Stimulated activated CD4-positive, alpha-beta T cell treated with anti-CD3 and anti-CD28 coated beads, TNF-alpha, amount 100 ng/mL, for 48 hours (primary cell): ENCODE data around the gene STXBP1.

Source experiments
- DNase-seq, 3 donors: peaks; one replicate each; pipeline ENCODE4 v3.0.0-alpha.2; 2020; ENCODE audit warnings: low read depth in 3 of 3

The STXBP1 gene

DNA sequence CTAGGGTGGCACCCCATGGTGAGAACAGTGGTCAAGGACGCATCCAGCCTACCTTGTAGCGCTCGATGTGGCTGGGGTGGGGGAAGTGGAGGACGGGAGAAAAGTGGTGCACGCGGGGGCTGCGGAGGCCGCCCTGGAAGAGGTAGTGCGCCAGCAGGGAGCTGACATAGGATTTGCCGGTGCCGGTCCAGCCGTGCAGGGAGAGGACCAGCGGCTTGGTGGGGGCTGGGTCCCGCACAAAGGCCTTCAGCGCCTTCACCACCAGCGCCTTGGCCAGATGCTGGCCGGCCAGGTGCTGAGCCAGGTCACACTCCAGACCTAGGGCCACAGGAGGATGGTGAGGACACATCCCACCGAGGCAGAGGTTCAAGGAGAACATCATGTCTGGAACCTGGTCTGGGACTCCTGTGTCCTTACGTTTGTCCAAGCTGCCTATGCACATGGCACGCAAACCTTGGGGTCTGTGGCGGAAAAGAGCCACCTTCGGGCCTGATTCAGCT lies 122.2 kb downstream of the STXBP1 start:
- DNase-seq = peak in 1 of 3 donors; percentile 80

DNA sequence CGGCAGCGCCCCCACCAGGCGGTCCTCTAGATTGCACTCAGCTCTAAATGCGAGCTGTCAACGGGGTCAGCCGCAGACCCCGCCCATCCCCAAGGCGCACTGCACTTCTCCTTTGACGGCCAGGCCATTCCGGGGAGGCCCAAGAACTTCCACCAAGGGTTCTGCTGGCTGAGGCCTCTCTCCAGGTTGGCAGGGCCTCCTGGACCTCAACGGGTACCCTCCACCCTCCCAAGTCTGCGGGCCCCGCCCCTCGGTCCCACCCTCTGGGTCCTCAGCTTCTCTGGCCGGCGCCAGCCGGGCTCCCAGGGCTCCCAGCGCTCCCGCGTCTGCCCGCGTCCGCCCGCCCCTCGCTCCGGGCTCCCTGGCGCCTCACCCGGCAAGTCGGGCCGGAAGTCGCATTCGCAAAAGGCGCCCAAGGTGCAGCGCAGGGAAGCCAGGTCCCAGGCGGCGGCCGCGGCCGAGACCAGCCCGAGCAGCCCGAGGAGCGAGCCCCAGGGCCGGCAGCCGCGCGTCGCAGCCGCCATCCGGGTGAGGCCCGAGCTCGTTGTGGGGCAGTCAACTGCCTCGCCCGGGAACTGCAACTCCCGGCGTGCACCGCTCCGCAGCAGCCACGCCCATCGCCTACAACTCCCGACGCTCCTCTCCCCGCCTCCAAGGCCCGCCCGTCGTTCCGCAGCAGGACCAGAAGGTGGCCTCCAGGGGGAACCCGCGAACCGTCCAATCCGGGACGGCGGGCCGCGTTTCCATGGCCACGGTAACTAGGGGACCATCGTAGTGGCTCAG lies 122.9 kb downstream of the STXBP1 start, which contains the start of gene TOR2A:
Gene TOR2A (minus strand): TSS at position 548 of the 783 bp plus-strand sequence. CDS start 24 bp downstream, at position 524.
- peak; percentile 96 to 99 (median 97) for DNase-seq

GRCh38 chr9:127735530-127736185 lies 123.6 kb downstream of the STXBP1 start:
- DNase-seq = no peak

GRCh38 chr9:127738666-127739065 lies 126.6 kb downstream of the STXBP1 start:
- DNase-seq = no peak

DNA sequence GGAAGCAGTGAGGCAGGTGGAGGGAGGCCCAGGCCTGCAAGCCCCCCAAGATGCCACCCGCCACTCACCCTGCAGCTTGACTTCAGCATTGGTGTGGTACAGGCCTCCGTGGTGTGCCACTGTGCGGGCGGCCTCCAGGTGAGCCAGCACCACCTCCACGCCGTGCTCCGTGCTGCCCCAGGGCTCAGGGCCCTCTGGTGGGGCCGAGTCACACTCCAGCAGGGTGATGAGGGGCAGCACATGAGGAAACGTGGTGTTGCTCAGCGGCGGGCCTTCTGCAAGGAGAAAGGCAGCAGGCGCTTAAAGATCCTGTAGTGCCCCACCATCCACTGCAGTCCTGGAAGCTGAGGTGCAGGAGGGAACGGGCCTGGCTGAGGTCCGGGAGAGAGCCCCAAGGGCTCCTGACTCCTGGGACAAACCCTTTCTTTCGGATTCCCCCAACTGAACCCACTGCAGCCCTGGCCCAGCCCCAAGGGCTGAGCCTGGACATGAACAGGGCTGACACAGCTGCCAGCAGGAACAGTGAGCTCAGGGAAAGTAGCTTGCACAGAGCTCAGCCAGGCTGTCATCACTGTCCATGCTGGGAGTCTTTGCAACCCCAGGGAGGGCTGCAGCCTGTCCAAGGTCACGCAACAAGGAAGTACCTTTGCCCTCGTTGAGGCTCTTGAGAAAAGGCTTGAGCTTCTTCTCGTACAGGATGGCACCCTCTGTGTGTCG lies 127.7 kb downstream of the STXBP1 start:
- no peak for DNase-seq

GRCh38 chr9:127741831-127742434 lies 129.9 kb downstream of the STXBP1 start:
- DNase-seq = no peak
